Measurements from ENCODE around the gene NHERF2.

Gene NHERF2

GRCh38 chr16:1991948-1992703, 34.6 kb upstream of the NHERF2 start:
- TF ChIP-seq, protein P1, sequence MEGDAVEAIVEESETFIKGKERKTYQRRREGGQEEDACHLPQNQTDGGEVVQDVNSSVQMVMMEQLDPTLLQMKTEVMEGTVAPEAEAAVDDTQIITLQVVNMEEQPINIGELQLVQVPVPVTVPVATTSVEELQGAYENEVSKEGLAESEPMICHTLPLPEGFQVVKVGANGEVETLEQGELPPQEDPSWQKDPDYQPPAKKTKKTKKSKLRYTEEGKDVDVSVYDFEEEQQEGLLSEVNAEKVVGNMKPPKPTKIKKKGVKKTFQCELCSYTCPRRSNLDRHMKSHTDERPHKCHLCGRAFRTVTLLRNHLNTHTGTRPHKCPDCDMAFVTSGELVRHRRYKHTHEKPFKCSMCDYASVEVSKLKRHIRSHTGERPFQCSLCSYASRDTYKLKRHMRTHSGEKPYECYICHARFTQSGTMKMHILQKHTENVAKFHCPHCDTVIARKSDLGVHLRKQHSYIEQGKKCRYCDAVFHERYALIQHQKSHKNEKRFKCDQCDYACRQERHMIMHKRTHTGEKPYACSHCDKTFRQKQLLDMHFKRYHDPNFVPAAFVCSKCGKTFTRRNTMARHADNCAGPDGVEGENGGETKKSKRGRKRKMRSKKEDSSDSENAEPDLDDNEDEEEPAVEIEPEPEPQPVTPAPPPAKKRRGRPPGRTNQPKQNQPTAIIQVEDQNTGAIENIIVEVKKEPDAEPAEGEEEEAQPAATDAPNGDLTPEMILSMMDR (IDR thresholded peaks at IDR 0.05; ENCODE audit: low read depth, low read length): no peak
- no peak for TF ChIP-seq MYC (IDR thresholded peaks at IDR 0.05; ENCODE audit: low read depth, low read length)
- TF ChIP-seq POLR2A (IDR thresholded peaks at IDR 0.05; ENCODE audit: extremely low read depth, insufficient read length): no peak
- TF ChIP-seq MAX (IDR thresholded peaks at IDR 0.05; ENCODE audit: low read depth, low read length): no peak
- no peak overlapping the region for H3K4me3 ChIP-seq (ENCODE audit: low read depth, low read length)
- DNase-seq (ENCODE audit: low read depth): peak; percentile 76

DNA sequence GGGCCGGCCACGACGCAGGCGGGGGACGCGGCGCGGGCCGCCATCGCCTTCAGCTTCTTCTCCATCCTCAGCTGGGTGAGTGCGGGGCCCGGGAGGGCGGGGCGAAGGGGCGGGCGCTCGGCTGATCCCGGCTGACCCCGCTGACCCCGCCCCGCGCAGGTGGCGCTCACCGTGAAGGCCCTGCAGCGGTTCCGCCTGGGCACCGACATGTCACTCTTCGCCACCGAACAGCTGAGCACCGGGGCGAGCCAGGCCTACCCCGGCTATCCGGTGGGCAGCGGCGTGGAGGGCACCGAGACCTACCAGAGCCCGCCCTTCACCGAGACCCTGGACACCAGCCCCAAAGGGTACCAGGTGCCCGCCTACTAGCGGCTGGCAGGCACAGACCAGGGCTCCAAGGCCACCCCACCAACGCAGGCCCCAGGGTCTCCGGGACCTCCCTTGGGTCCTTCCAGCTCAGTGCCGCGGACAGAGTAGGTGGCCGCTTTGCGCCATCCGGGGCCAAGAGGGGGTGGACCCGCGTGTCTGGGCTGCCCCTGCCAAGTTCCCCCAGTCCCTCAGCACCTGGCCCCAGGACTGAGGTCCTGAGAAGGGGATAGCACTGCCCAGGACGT, 33.9 kb upstream of the NHERF2 start:
- H3K4me3 ChIP-seq (ENCODE audit: low read depth, low read length): no peak overlapping the region
- TF ChIP-seq MYC (IDR thresholded peaks at IDR 0.05; ENCODE audit: low read depth, low read length): no peak
- no peak for DNase-seq (ENCODE audit: low read depth)

GRCh38 chr16:1993731-1994131, 33.0 kb upstream of the NHERF2 start:
- H3K4me3 ChIP-seq (ENCODE audit: low read depth, low read length): no peak overlapping the region
- DNase-seq (ENCODE audit: low read depth): no peak
- TF ChIP-seq POLR2A (IDR thresholded peaks at IDR 0.05; ENCODE audit: extremely low read depth, insufficient read length) (no peak), MYC (IDR thresholded peaks at IDR 0.05; ENCODE audit: low read depth, low read length) (no peak), MAX (IDR thresholded peaks at IDR 0.05; ENCODE audit: low read depth, low read length) (no peak)
- TF ChIP-seq, protein P1 (IDR thresholded peaks at IDR 0.05; ENCODE audit: low read depth, low read length): no peak

GRCh38 chr16:1997494-1998359, 29.0 kb upstream of the NHERF2 start:
- no peak for DNase-seq (ENCODE audit: low read depth)
- TF ChIP-seq MYC (IDR thresholded peaks at IDR 0.05; ENCODE audit: low read depth, low read length): no peak
- TF ChIP-seq MAX (IDR thresholded peaks at IDR 0.05; ENCODE audit: low read depth, low read length): no peak
- TF ChIP-seq, protein P1 (IDR thresholded peaks at IDR 0.05; ENCODE audit: low read depth, low read length): no peak
- TF ChIP-seq POLR2A (IDR thresholded peaks at IDR 0.05; ENCODE audit: extremely low read depth, insufficient read length): no peak

DNA sequence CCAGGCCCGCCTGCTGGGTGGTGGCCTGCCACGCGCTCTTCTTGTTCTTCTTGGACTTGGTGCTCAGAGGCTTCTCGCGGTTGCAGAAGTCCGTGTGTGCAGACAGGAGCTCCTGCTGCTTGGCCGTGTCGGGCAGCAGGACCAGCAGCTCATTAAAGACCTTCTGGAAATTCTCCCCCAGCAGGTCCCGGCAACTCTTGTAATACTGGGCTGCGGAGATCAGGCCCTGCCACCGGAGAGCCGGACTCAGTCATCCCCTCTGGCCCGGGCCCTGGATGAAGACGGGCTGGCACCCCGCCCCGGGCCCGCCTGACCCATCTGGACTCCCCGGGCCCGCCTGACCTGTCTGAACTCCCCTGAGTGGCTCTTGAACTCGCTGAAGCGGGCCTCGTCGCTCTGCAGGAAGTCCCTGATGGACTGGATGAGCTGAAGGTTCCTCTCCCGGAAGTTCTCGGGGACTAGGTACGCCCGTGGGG, 28.3 kb upstream of the NHERF2 start:
- no peak for TF ChIP-seq MYC (IDR thresholded peaks at IDR 0.05; ENCODE audit: low read depth, low read length)
- DNase-seq (ENCODE audit: low read depth): no peak
- H3K4me3 ChIP-seq (ENCODE audit: low read depth, low read length): no peak overlapping the region

More at GRCh38 chr16:1997494-1998359, 29.0 kb upstream of the NHERF2 start:
- no peak overlapping the region for H3K4me3 ChIP-seq (ENCODE audit: low read depth, low read length)

DNA sequence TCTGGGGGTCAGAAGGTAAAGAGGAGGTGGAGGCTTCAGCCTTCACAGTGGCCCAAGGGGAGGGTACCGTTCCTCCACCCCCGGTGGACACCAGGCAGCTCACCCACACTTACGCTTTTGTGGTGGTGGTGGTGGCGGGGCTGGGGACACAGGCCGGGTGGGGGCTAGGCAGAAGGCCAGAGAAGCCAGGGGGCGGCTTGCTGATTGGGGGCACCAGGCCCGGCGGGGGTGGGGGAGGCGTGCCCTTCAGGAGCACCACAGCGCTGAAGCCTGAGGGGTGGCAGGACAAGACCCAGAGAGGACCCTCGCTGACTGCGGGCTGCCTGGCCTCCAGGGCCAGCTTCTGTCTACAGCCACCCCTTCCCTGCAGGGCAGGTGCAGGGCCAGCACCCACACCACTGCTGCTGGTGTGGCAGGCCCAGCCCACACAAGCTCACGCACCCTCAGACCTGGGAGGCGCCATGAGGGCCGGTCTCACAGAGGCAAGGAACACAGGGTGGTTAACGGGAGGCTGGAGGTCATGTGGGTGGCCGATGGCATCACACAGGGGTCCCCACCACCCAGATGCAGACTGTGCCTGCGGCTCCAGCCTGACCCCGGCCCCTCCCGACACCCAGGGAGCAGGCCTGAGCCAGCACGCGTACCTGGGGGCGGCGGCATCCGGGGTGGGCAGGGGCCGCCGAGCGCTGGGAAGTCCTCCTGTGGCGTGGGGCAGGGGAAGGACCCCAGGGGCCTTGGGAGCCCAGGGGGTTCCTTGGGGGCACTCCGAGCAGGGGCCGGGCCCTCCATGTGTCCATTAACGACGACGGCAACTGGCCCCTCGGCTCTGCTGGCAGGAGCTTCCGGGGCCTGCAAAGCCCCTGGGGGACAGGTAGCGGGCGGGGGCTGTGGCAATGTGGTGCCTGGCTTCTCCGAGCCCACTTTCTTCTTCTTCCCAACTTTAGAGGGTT, 27.6 kb upstream of the NHERF2 start:
- DNase-seq (ENCODE audit: low read depth): no peak
- no peak overlapping the region for H3K4me3 ChIP-seq (ENCODE audit: low read depth, low read length)
- TF ChIP-seq, protein P1 (IDR thresholded peaks at IDR 0.05; ENCODE audit: low read depth, low read length): no peak
- TF ChIP-seq POLR2A (IDR thresholded peaks at IDR 0.05; ENCODE audit: extremely low read depth, insufficient read length): no peak
- TF ChIP-seq MAX (IDR thresholded peaks at IDR 0.05; ENCODE audit: low read depth, low read length): no peak
- TF ChIP-seq MYC (IDR thresholded peaks at IDR 0.05; ENCODE audit: low read depth, low read length): no peak

Measured in NB4 (cell line).